ENCODE results near the gene THNSL1. TPM values are rescaled to one million over a fixed set of nuclear protein-coding genes. Genes with fewer than 3 reads are reported as not detected.
"Not testable (repeated sequence)": the region's sequence is repeated elsewhere in the genome, so short reads cannot be mapped to it uniquely, and the experiment has no call there.

THNSL1 gene
- polyA plus RNA-seq, 3 donors from 2014 or later = 0.90 to 2.0 (median 1.9) TPM

GRCh38 chr10:24983946-24984345, 32.5 kb upstream of the THNSL1 start:
- no peak for DNase-seq
- Mint-ChIP-seq H3K4me3 (no peak overlapping the region), H3K9me3 (no peaks in the 10 kb centered on the region), H3K4me1 (no peaks in the 10 kb centered on the region), H3K27me3 (ENCODE audit: low read depth in 3 of 3) (peaks cover 0 to 3% (median 2%) of the 10 kb centered on the region in 3 donors), H3K27ac (no peak overlapping the region), H3K36me3 (peaks cover 0 to 6% (median 5%) of the 10 kb centered on the region in 3 donors)

- Mint-ChIP-seq H3K9me3 (no peaks in the 10 kb centered on the region), H3K4me3 (no peak overlapping the region), H3K27ac (no peak overlapping the region), H3K36me3 (peaks cover 0 to 6% (median 4%) of the 10 kb centered on the region in 3 donors), H3K4me1 (no peaks in the 10 kb centered on the region), H3K27me3 (ENCODE audit: low read depth in 3 of 3) (peaks cover 0 to 4% (median 3%) of the 10 kb centered on the region in 3 donors)
- DNase-seq = no peak
These were observed 31.5 kb upstream of the THNSL1 start for GRCh38 chr10:24984906-24985305.

DNA sequence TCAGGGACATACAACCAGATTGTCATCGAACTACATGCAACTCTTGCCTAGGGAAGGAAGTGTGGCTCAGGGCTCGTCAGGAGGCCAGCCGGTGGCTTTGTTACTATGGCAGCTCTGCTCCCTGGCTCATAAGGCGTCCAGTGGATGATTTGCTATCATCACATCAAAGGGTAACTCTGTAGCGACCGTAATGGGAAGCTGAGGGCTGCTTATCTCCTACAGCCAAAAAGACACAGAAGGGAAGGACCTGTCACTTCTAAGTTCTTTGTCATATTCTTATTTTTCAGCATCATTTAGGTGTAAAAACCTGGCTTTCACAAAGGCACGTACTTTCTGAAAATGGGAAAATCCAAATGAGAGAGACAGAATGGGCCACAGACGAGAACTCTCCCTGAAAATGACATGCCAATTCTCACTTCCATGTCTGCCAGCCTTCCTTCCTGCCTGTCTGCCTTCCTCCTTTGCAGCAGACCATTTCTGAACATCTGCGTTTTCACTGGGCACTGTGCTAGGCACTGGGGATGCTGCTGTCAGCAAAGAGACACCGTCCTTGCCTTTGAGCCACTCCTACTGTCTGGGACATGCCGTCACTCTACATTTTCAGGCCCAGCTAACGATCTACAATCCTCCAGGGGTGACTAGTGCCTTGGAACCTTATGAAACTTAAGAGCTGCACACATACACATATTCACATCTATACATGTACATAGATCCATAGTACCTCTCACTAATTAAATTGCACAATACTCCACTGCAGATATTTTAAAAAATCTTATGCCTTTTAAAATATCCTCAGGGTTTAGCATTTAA, 27.4 kb upstream of the THNSL1 start:
- H3K9me3 Mint-ChIP-seq = no peaks in the 10 kb centered on the region
- no peaks in the 10 kb centered on the region for H3K4me1 Mint-ChIP-seq
- peak overlapping the region in 1 of 6 donors; percentile 62 for H3K27ac Mint-ChIP-seq
- peaks cover 0 to 6% (median 0%) of the 10 kb centered on the region in 3 donors for H3K27me3 Mint-ChIP-seq (ENCODE audit: low read depth in 3 of 3)
- DNase-seq = no peak
- no peaks in the 10 kb centered on the region for H3K36me3 Mint-ChIP-seq
- H3K4me3 Mint-ChIP-seq = no peak overlapping the region

- Mint-ChIP-seq H3K4me3 (no peak overlapping the region), H3K9me3 (no peaks in the 10 kb centered on the region), H3K27me3 (ENCODE audit: low read depth in 3 of 3) (peaks cover 0 to 7% (median 0%) of the 10 kb centered on the region in 3 donors), H3K36me3 (no peaks in the 10 kb centered on the region), H3K27ac (no peak overlapping the region), H3K4me1 (no peaks in the 10 kb centered on the region)
- DNase-seq = no peak
These were observed 26.5 kb upstream of the THNSL1 start for GRCh38 chr10:24989867-24990266.

DNA sequence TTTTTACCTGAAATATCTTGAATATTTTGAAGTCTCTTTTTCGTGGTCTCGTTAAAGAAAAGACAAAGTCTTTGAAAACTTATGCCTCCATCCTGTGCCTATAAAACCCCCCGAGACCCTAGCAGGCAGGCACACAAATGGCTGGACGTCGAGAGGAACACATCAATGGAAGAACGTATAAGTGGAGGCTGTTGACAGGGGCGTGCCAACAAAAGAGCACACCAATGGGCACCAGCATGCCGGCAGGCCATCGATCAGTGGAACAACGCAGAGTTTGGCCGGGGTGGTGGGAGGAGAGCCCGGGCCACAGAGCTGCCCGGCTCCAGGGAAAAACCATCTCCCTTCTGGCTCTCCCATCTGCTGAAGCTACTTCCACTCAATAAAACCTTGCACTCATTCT, 25.1 kb upstream of the THNSL1 start:
- Mint-ChIP-seq H3K27me3 (ENCODE audit: low read depth in 3 of 3) (peaks cover 0 to 7% (median 0%) of the 10 kb centered on the region in 3 donors), H3K4me3 (no peak overlapping the region), H3K27ac (no peak overlapping the region), H3K4me1 (no peaks in the 10 kb centered on the region), H3K9me3 (no peaks in the 10 kb centered on the region), H3K36me3 (no peaks in the 10 kb centered on the region)
- DNase-seq = no peak

GRCh38 chr10:24992512-24993133, 23.8 kb upstream of the THNSL1 start:
- no peak for DNase-seq
- H3K36me3 Mint-ChIP-seq = no peaks in the 10 kb centered on the region
- H3K4me1 Mint-ChIP-seq = no peaks in the 10 kb centered on the region
- peaks cover 0 to 9% (median 0%) of the 10 kb centered on the region in 3 donors for H3K27me3 Mint-ChIP-seq (ENCODE audit: low read depth in 3 of 3)
- H3K27ac Mint-ChIP-seq = no peak overlapping the region
- H3K4me3 Mint-ChIP-seq = no peak overlapping the region
- H3K9me3 Mint-ChIP-seq = no peaks in the 10 kb centered on the region

GRCh38 chr10:24993237-24993958, 23.0 kb upstream of the THNSL1 start:
- Mint-ChIP-seq H3K4me3 (no peak overlapping the region), H3K27me3 (ENCODE audit: low read depth in 3 of 3) (peaks cover 0 to 9% (median 0%) of the 10 kb centered on the region in 3 donors), H3K27ac (no peak overlapping the region), H3K9me3 (no peaks in the 10 kb centered on the region), H3K36me3 (no peaks in the 10 kb centered on the region), H3K4me1 (no peaks in the 10 kb centered on the region)
- no peak for DNase-seq

- Mint-ChIP-seq H3K36me3 (no peaks in the 10 kb centered on the region), H3K4me3 (no peak overlapping the region), H3K27me3 (ENCODE audit: low read depth in 3 of 3) (peaks cover 0 to 7% (median 5%) of the 10 kb centered on the region in 3 donors), H3K4me1 (no peaks in the 10 kb centered on the region), H3K27ac (no peak overlapping the region), H3K9me3 (no peaks in the 10 kb centered on the region)
- no peak for DNase-seq
These were observed 21.3 kb upstream of the THNSL1 start for GRCh38 chr10:24995072-24995471.

GRCh38 chr10:24998044-24998443, 18.4 kb upstream of the THNSL1 start:
- Mint-ChIP-seq H3K9me3 (peaks cover 0 to 4% (median 0%) of the 10 kb centered on the region in 6 donors), H3K27me3 (ENCODE audit: low read depth in 3 of 3) (peaks cover 0 to 10% (median 4%) of the 10 kb centered on the region in 3 donors), H3K4me3 (no peak overlapping the region), H3K36me3 (no peaks in the 10 kb centered on the region), H3K4me1 (no peaks in the 10 kb centered on the region), H3K27ac (no peak overlapping the region)
- no peak for DNase-seq

GRCh38 chr10:25011591-25011990, 4.8 kb upstream of the THNSL1 start:
- not testable (repeated sequence) for H3K36me3 Mint-ChIP-seq, DNase-seq, H3K4me3 Mint-ChIP-seq, H3K27ac Mint-ChIP-seq, H3K4me1 Mint-ChIP-seq, H3K9me3 Mint-ChIP-seq
- peaks cover 8 to 10% (median 9%) of the 10 kb centered on the region in 3 donors for H3K27me3 Mint-ChIP-seq (ENCODE audit: low read depth in 3 of 3)

DNA sequence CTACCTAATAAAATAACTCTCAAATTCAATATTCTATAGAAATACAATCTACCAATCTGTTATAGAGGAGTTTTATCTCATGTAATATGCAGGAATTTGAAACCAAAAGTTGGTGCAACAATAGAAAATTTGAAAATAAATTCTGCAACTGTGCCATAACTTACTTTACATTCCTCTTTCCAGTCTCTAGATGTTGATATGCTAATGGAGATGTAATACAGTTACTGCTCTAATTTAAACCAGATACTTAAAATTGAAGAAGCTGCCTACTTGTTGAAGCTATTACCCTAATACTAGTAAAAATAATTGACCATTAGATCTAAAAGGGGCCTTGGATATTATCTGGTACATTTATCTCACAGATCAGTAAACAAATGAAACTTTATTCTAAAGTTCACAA, 1.8 kb upstream of the THNSL1 start:
- H3K9me3 Mint-ChIP-seq = peaks cover 0 to 4% (median 0%) of the 10 kb centered on the region in 6 donors
- H3K27me3 Mint-ChIP-seq (ENCODE audit: low read depth in 3 of 3) = peaks cover 12 to 18% (median 13%) of the 10 kb centered on the region in 3 donors
- no peaks in the 10 kb centered on the region for H3K36me3 Mint-ChIP-seq
- peaks cover 18 to 20% of the 10 kb centered on the region in 2 donors for H3K4me1 Mint-ChIP-seq
- H3K27ac Mint-ChIP-seq = peak overlapping the region in 3 of 6 donors; percentile 54 to 77 (median 71)
- no peak overlapping the region for H3K4me3 Mint-ChIP-seq
- no peak for DNase-seq

GRCh38 chr10:25015828-25016375, 510 bp upstream of the THNSL1 start, which contains the start of gene ENKUR:
ENKUR (minus strand) TSS chr10:25016158; CDS start chr10:25015936, 222 bp downstream.
- Mint-ChIP-seq H3K4me3 (peak within 1 kb of the TSS; percentile 87 to 97 (median 91)), H3K4me1 (peaks cover 18 to 20% of the 10 kb centered on the region in 2 donors), H3K9me3 (peaks cover 0 to 4% (median 0%) of the 10 kb centered on the region in 6 donors), H3K27ac (peak within 1 kb of the TSS; percentile 95 to 100 (median 99)), H3K36me3 (peaks cover 0 to 3% (median 0%) of the 10 kb centered on the region in 3 donors), H3K27me3 (ENCODE audit: low read depth in 3 of 3) (peaks cover 12 to 18% (median 13%) of the 10 kb centered on the region in 3 donors)
- DNase-seq = peak; percentile 94 to 96 (median 96)

DNA sequence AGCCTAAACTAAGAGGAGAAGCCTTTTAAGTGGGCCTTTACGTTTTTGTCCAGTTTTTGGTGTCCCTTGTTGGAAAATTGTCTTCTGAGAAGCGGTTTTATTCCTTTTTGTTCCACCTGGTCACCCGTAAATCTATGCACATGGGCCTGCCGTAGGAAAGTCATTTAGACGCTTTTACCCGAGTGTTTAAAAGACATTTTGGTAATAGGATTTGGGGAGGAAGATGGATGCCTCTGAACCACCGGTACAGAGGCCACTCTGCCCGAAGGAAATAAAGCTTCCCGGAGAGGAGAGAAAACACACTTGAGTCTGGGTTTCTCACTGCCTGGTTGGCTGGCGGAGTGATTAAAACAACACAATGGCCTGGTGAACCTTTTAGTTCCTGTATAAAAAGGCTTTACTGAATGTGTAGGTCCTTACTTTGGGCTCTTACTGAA, 760 bp downstream of the THNSL1 start:
- peaks cover 18 to 20% of the 10 kb centered on the region in 2 donors for H3K4me1 Mint-ChIP-seq
- no peak for DNase-seq
- H3K27me3 Mint-ChIP-seq (ENCODE audit: low read depth in 3 of 3) = peaks cover 12 to 18% (median 13%) of the 10 kb centered on the region in 3 donors
- H3K27ac Mint-ChIP-seq = peak overlapping the region; percentile 95 to 100 (median 99)
- peaks cover 0 to 4% (median 0%) of the 10 kb centered on the region in 6 donors for H3K9me3 Mint-ChIP-seq
- peaks cover 0 to 3% (median 0%) of the 10 kb centered on the region in 3 donors for H3K36me3 Mint-ChIP-seq
- H3K4me3 Mint-ChIP-seq = peak overlapping the region; percentile 87 to 97 (median 91)
